ENCODE data around the gene DEFB129.

- no peak for TF ChIP-seq CTCF (IDR thresholded peaks at IDR 0.05)
- no peak for TF ChIP-seq POLR2AphosphoS5 (IDR thresholded peaks at IDR 0.05)
- TF ChIP-seq POLR2A (IDR thresholded peaks at IDR 0.05) = no peak
Observed at GRCh38 chr20:271069-271468, 44.0 kb downstream of the DEFB129 start.

Data from suprapubic skin (tissue), 4 donors.